ENCODE measurements around the gene FOXK1.
"Not testable (repeated sequence)": the region's sequence is repeated elsewhere in the genome, so short reads cannot be mapped to it uniquely, and the experiment has no call there.

FOXK1 gene

GRCh38 chr7:4681886-4682620 is at the start of gene FOXK1:
TSS of gene FOXK1 (plus strand) at chr7:4682295. CDS start at chr7:4682309, 14 bp downstream.
- DNase-seq: peak in 3 of 4 experiments; percentile 58 to 83 (median 66)

- DNase-seq: no peak
Measured at GRCh38 chr7:4633012-4633411, 49.1 kb upstream of the FOXK1 start.

GRCh38 chr7:4634166-4634565 is 47.9 kb upstream of the FOXK1 start:
- DNase-seq: no peak

GRCh38 chr7:4638781-4639575 is 43.1 kb upstream of the FOXK1 start:
- no peak for DNase-seq

GRCh38 chr7:4641091-4641666 is 40.9 kb upstream of the FOXK1 start:
- DNase-seq: no peak

- DNase-seq: peak; percentile 94 to 97 (median 96)
Measured at GRCh38 chr7:4641667-4642467, 40.2 kb upstream of the FOXK1 start.

GRCh38 chr7:4642468-4643203 is 39.5 kb upstream of the FOXK1 start:
- no peak for DNase-seq

- not testable (repeated sequence) for DNase-seq
Measured at GRCh38 chr7:4643204-4643471, 39.0 kb upstream of the FOXK1 start.

- no peak for DNase-seq
Measured at GRCh38 chr7:4645246-4645645, 36.8 kb upstream of the FOXK1 start.

GRCh38 chr7:4648111-4648510 is 34.0 kb upstream of the FOXK1 start:
- no peak for DNase-seq

GRCh38 chr7:4650433-4651047 is 31.6 kb upstream of the FOXK1 start:
- DNase-seq: no peak

- DNase-seq: no peak
Measured at GRCh38 chr7:4653771-4654170, 28.3 kb upstream of the FOXK1 start.

GRCh38 chr7:4655311-4655710 is 26.8 kb upstream of the FOXK1 start:
- no peak for DNase-seq

GRCh38 chr7:4655896-4656295 is 26.2 kb upstream of the FOXK1 start:
- DNase-seq: no peak

- DNase-seq: no peak
Measured at GRCh38 chr7:4657640-4658417, 24.3 kb upstream of the FOXK1 start.

GRCh38 chr7:4659551-4660286 is 22.4 kb upstream of the FOXK1 start:
- DNase-seq: no peak

GRCh38 chr7:4661871-4662270 is 20.2 kb upstream of the FOXK1 start:
- no peak for DNase-seq

GRCh38 chr7:4663239-4664018 is 18.7 kb upstream of the FOXK1 start:
- DNase-seq: no peak

- DNase-seq: no peak
Measured at GRCh38 chr7:4665661-4666060, 16.4 kb upstream of the FOXK1 start.
